OCI-LY1 (cell line): ENCODE data around the gene MTF2.

Experiments used
- EZH2 ChIP-seq: fragments of 200-600 bp; sonication (generic), shearing (Covaris generic); IDR thresholded peaks from 2 replicates; pipeline ENCODE4 v1.8.0; 2017; ENCODE audit warnings: borderline replicate concordance, mixed run types, mild to moderate bottlenecking, antibody characterized with exemption, low read length, moderate library complexity, mixed read lengths
- TF ChIP-seq, protein P1 (sequence below): fragments of 200-600 bp; sonication (generic), shearing (Covaris generic); IDR thresholded peaks from 2 replicates; pipeline ENCODE4 v1.5.1; 2017; ENCODE audit warnings: mild to moderate bottlenecking, antibody characterized with exemption, low read length, moderate library complexity, mixed read lengths

DNA sequence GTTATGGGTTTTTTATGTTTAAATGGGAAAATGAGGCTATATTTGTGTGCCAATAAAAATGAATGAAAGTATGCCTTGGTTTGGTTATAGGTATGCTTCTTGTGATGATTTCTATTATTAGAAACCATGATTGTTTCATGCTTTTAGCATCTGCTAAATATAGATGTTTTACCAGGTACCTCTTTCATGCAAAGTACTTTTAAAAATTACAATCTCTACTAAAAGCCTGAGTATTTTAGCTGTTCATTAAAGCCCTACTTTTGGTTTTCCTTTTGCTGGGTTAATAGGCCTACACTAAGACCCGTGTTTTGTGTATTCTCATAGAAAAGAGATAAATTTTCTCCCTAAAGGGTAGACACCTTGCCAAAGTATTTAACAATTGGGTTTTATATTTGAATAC is 32.0 kb downstream of the MTF2 start:
- TF ChIP-seq EZH2: no peak
- TF ChIP-seq, protein P1, sequence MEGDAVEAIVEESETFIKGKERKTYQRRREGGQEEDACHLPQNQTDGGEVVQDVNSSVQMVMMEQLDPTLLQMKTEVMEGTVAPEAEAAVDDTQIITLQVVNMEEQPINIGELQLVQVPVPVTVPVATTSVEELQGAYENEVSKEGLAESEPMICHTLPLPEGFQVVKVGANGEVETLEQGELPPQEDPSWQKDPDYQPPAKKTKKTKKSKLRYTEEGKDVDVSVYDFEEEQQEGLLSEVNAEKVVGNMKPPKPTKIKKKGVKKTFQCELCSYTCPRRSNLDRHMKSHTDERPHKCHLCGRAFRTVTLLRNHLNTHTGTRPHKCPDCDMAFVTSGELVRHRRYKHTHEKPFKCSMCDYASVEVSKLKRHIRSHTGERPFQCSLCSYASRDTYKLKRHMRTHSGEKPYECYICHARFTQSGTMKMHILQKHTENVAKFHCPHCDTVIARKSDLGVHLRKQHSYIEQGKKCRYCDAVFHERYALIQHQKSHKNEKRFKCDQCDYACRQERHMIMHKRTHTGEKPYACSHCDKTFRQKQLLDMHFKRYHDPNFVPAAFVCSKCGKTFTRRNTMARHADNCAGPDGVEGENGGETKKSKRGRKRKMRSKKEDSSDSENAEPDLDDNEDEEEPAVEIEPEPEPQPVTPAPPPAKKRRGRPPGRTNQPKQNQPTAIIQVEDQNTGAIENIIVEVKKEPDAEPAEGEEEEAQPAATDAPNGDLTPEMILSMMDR: no peak
